NCI-H2196 treated with DMSO at 0.1 percent for 48 hours (cell line): Measurements from ENCODE around the gene LILRA6.

ENCODE experiments used
- DNase-seq: peaks from one replicate; lab custom pipeline; 2025; ENCODE audit not compliant: unreplicated experiment; lab: John Stamatoyannopoulos, UW

The LILRA6 gene

GRCh38 chr19:54189145-54189734, 53.4 kb downstream of the LILRA6 start, which contains the start of gene MBOAT7:
Gene MBOAT7 (minus strand): TSS chr19:54189580. CDS start chr19:54188508, 1,072 bp downstream.
- DNase-seq: peak; percentile 63

GRCh38 chr19:54188215-54188871, 54.2 kb downstream of the LILRA6 start:
- no peak for DNase-seq

- no peak for DNase-seq
Measured at GRCh38 chr19:54186934-54187381, 55.6 kb downstream of the LILRA6 start.
